Ecto neural progenitor cell (in vitro differentiated cells): Measurements from ENCODE around the gene WWC2.

ENCODE experiments used
- DNase-seq: peaks from one replicate; pipeline ENCODE4 v3.0.0-alpha.2; 2018; ENCODE audit warnings: low spot score

Gene WWC2

DNA sequence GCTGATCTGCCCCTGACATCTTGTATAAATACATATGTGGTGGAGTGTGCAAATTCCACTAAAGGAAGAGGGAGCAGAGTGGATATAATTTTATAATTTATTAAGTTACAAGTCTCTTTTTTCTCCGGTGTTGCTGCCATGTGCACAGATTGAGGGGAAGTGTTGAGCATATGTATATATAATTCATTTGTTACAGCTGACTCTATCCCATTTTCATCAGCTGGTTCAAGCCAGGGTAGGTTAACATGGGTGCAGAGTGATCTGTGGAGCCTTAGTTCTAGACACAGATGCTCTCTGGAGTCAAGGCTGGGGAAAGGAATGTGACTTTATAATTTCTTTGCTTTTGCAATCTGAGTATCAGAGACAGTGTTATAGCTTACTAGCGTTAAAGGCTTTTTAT is 103.5 kb downstream of the WWC2 start:
- no peak for DNase-seq

DNA sequence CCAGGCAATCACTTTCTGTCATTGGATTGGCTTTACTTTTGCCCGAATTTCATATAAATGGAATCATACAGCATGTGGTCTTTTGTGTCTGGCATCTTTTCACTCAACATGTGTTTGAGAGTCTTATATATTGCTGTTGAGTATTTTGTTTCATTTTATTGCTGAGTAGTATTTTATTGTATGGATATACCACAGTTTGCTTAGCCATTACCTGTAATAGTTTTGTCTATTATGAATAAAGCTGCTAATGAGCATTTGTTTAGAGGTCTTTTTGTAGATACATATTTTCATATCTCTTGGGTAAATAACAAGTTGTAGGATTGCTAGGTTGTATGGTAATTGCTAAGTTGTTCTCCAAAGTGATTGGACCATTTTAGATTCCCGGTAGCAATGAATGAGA is 105.7 kb downstream of the WWC2 start:
- DNase-seq: no peak

- DNase-seq: no peak
Measured at GRCh38 chr4:183205193-183205592, 106.1 kb downstream of the WWC2 start.

DNA sequence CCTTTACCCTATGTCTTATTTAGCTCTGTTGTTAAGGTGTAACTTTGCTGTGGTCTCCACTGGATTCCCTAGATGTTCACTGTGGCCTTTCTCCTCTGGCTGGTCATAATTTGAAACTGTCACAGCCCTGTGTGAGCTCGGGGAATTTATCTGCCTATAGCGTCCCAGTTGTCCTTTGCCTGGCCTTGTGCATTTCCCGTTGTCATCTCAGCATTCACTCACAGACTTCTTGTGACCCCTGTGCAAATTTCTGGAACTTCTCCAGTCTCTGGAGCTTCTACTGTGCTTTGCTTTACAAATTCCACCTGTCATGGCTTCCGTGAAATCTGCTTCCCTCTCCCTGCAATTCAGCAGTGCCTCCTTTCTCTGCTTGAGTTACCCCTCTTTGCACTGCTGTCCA is 106.7 kb downstream of the WWC2 start:
- no peak for DNase-seq

DNA sequence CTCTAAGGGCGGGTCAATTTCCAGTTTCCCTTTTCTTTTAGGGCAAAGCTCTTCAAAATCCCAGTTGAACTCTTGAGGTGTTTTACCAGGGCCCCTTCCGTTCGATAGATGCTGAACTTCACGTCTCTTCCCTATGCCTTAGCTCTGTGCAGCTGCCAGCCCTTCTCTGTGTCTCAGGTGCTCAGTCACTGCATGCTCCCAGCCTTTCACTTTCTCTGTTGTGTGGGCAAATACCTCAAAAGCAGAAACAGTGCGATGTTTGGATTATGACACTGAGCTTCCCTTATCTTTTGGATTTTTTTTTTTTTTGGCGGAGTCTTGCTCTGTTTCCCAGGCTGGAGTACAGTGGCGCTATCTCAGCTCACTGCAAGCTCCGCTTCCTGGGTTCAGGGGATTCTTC is 112.5 kb downstream of the WWC2 start:
- no peak for DNase-seq

DNA sequence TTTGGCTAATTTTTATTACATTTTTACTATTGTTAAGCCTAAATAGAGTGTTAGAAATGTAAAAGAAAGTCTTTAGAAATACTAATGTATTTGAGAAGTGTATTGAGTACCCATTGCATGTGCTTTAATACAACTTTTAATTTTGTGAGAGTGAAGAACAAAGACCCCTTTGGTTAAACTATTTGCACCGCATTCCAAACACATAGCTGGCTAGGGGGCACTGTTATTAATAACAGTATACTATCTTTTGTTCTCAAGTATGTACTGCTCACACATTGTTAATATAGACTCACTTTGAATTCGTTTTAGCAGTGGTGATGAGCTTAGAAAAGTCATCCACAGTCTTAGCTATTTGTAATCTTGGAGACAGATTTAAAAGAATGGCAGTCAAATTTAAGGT is 114.9 kb downstream of the WWC2 start:
- no peak for DNase-seq

- DNase-seq: no peak
Measured at GRCh38 chr4:183214912-183215488, 115.9 kb downstream of the WWC2 start.

GRCh38 chr4:183220236-183220635 is 121.2 kb downstream of the WWC2 start:
- DNase-seq: no peak

DNA sequence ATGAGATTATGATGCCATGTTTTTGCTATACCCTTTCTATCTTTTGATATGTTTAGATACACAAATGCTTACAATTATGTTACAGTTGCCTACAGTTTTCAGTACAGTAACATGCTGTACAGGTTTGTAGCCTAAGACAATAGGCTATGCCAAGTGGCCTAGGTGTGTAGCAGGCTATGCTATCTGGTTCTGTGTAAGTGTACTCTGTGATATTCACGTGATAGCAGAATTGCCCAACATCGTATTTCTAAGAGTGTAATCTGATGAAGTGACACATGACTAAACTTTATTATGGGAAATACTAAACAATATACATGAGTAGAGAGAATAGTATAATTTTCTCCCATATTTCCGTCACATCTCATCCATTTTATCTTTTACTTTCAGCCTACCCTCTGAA is 124.0 kb downstream of the WWC2 start:
- no peak for DNase-seq

DNA sequence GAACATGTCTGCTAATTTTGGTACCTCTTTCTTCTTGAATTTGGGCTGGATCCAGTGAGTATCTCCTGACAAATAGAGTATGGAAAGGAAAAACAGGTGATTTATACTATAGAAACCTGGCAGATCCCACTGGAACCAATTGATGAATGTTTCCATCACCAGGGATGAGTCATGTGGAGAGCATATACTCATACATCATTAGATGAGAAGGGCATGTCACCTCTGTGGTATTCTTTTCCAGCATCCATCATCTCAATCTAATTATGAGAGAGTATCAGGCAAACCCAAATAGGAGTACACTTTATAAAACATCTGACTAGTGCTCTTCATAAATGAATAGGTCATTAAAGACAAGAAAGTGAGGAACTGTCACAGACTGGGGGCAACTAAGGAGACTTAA is 130.3 kb downstream of the WWC2 start:
- no peak for DNase-seq

- no peak for DNase-seq
Measured at GRCh38 chr4:183240581-183241321, 141.7 kb downstream of the WWC2 start.

DNA sequence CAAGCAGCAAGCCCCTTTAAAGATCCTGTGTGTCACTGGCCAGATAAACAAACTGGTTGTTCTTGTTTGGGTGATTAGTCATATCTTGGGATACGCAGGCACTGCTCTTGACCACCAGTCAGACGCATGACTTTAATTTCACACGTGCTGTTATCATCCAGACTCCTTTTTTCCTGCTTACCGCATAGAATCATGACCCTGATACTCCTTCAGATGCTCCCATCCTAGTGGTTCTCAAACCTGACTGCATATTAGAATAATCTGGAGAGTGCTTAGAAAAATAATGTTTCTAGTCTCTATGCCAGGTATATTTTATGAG is 142.2 kb downstream of the WWC2 start:
- no peak for DNase-seq

- DNase-seq: no peak
Measured at GRCh38 chr4:183241721-183242151, 142.7 kb downstream of the WWC2 start.

DNA sequence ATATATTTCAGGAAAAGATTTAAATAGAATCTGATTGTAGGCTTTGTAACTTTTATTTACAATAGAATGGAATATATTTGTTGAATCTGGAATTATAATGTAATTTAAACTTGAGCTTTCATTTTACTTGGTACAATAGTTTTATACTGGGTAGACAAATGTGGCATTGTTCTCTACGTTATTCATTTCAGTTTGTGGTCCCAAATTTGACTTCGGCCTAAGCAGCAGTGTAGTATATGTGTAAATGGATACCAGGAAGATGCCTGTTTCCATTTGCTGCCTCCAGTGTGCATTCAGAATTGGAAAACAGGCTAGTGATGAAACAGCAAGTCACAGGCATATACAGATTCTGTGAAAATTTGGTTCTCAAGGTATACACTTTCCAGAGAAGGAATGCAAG is 143.2 kb downstream of the WWC2 start:
- no peak for DNase-seq

DNA sequence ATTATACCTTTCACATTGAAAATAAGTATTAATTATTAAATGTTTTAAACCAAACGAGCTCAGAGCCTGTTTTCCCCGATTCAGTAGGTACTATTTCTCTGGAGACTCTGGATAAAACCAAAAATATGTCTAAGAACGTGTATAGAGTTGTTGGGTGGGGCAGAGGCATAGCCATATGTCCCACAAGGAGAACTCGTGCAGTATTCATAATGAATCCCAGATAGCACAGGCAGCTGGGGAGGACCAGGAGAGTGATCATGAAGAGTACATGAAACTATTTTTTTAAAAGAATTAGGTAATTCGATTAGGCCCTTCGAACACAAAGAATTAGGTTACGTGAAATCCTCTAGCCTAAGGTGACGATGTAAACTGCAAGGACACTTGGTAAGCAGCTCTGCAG is 145.0 kb downstream of the WWC2 start:
- DNase-seq: no peak

DNA sequence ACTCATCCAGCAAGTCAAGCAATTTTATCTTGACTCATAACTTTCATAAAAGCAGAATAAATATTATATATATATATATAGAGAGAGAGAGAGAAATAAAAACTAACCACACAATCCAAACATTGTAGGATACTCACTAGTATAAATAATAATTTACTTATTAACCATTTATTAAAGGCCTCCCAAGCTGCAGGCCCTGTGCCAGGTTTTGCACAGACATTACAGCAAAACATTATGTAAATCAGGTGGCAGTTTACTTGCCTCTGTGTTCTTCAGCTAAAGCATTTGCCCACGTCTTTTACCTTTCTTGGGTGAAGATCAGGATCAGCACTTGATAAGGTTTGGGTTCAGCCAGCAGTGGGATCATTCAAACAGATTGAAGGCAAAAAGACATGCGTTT is 145.4 kb downstream of the WWC2 start:
- DNase-seq: no peak

GRCh38 chr4:183248201-183248600 is 149.1 kb downstream of the WWC2 start:
- DNase-seq: no peak

- no peak for DNase-seq
Measured at GRCh38 chr4:183249854-183250253, 150.8 kb downstream of the WWC2 start.

GRCh38 chr4:183250831-183251230 is 151.8 kb downstream of the WWC2 start:
- DNase-seq: no peak

- DNase-seq: no peak
Measured at GRCh38 chr4:183252959-183253358, 153.9 kb downstream of the WWC2 start.

DNA sequence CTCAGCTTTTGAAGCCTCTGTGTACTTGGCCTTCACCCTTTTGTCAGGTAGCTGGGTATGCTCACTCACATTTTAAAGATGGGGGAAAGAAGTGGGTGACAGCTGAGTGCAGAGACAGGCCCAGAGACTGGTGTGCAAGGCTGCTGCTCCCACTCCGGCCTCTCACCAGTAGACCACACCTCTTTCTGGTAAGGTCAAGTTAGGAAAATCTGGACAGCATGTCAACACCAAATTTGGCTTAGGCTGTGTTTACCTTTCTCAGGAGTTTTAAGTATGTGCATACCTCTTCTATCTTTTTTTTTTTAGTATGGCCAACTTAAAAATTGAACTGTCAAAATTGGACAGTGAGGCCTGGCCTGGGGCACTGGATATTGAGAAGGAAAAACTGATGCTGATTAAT is 154.4 kb downstream of the WWC2 start:
- no peak for DNase-seq

DNA sequence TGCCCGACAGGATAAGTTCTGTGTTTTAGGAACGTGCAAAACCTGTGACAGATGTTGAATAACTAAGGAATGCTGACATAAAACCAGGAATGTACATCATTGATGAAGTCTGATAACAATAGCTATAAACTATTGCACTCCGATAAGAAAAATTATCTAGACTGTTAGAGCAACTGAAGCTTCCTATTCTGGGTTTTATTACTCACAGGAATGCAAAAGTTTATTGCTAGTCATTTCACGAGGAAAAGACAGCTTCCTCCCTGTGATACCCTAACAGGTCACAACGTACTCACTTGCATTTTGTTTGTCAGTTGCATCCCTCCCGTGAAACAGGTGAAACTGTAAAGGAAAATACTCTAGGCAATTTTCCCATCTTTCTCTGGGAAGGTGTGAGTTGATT is 155.1 kb downstream of the WWC2 start:
- no peak for DNase-seq

GRCh38 chr4:183255487-183255886 is 156.4 kb downstream of the WWC2 start:
- DNase-seq: no peak

DNA sequence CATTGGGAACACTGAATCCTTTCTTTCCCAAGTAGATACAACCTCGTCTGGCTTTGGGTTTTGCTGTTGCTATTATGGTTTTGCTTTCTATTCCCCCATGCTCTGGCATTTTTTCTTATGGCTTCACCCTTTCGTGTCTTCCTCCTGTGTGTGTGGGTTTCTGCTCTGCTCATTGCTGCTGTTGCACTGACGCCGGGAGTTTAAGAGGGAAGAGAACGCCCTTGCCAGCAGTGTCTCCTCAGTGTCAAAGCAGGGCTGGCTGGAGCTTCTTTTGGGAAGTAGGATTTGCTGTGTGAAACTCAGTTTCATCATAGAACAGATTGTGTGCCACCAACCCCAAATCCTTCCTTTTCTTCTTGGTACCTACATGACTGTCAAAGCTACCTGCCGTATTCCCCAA is 157.3 kb downstream of the WWC2 start:
- no peak for DNase-seq
